ENCODE measurements around the gene CAV1. TPM values are rescaled to one million over a fixed set of nuclear protein-coding genes. Genes with fewer than 3 reads are reported as not detected.

Gene CAV1
- total and polyA plus RNA-seq, 2 donors (not counting 1 experiment from before 2014, with no cell fraction given), result 461 to 1,245 TPM

GRCh38 chr7:116583653-116584052 lies 58.8 kb downstream of the CAV1 start:
- Histone ChIP-seq H3K4me3 (replicated peaks in 1 of 4; ENCODE audit: control extremely low read depth in 1 of 4, insufficient read depth in 1 of 4, low read depth in 3 of 4, low read length in 4 of 4) (peak overlapping the region in 1 of 4 experiments; percentile 4), H2AFZ (ENCODE audit: low read length) (no peak overlapping the region), H3K9me3 (ENCODE audit: control insufficient read depth, insufficient read depth, low read depth, low read length) (no peaks in the 10 kb centered on the region), H4K20me1 (ENCODE audit: control insufficient read depth, extremely low read depth, insufficient read depth, low read length) (no peaks in the 10 kb centered on the region), H3K27ac (ENCODE audit: insufficient read depth, low read length) (peak overlapping the region; percentile 65), H3K36me3 (ENCODE audit: control insufficient read depth, insufficient read depth, low read length) (no peaks in the 10 kb centered on the region), H3K79me2 (ENCODE audit: control insufficient read depth, insufficient read depth, low read length) (no peaks in the 10 kb centered on the region), H3K4me1 (ENCODE audit: control insufficient read depth, extremely low read depth, insufficient read depth, low read length) (peaks cover 29% of the 10 kb centered on the region), H3K9ac (ENCODE audit: insufficient read depth, low read length) (no peak overlapping the region), H3K27me3 (ENCODE audit: control insufficient read depth, insufficient read depth, low read length) (no peaks in the 10 kb centered on the region), H3K4me2 (ENCODE audit: extremely low read depth, insufficient read depth, low read length) (peak overlapping the region; percentile 34)
- no peak for DNase-seq (ENCODE audit: low read depth in 2 of 2)
- TF ChIP-seq EZH2 (IDR thresholded peaks at IDR 0.05; ENCODE audit: low read length, missing control alignments), result no peak
- TF ChIP-seq CTCF (conservative IDR thresholded peaks at IDR 0.05 in 1 of 2, IDR thresholded peaks at IDR 0.05 in 1 of 2; ENCODE audit: low read depth in 1 of 2, low read length in 2 of 2), result no peak

GRCh38 chr7:116584721-116585120 lies 59.9 kb downstream of the CAV1 start:
- peak in 1 of 2 donors; percentile 39 for DNase-seq (ENCODE audit: low read depth in 2 of 2)
- Histone ChIP-seq H3K36me3 (ENCODE audit: control insufficient read depth, insufficient read depth, low read length) (no peaks in the 10 kb centered on the region), H3K9ac (ENCODE audit: insufficient read depth, low read length) (no peak overlapping the region), H3K4me2 (ENCODE audit: extremely low read depth, insufficient read depth, low read length) (no peak overlapping the region), H3K9me3 (ENCODE audit: control insufficient read depth, insufficient read depth, low read depth, low read length) (no peaks in the 10 kb centered on the region), H4K20me1 (ENCODE audit: control insufficient read depth, extremely low read depth, insufficient read depth, low read length) (no peaks in the 10 kb centered on the region), H3K27ac (ENCODE audit: insufficient read depth, low read length) (no peak overlapping the region), H3K27me3 (ENCODE audit: control insufficient read depth, insufficient read depth, low read length) (no peaks in the 10 kb centered on the region), H2AFZ (ENCODE audit: low read length) (no peak overlapping the region), H3K4me3 (replicated peaks in 1 of 4; ENCODE audit: control extremely low read depth in 1 of 4, insufficient read depth in 1 of 4, low read depth in 3 of 4, low read length in 4 of 4) (no peak overlapping the region), H3K4me1 (ENCODE audit: control insufficient read depth, extremely low read depth, insufficient read depth, low read length) (peaks cover 31% of the 10 kb centered on the region), H3K79me2 (ENCODE audit: control insufficient read depth, insufficient read depth, low read length) (no peaks in the 10 kb centered on the region)
- no peak for TF ChIP-seq CTCF (conservative IDR thresholded peaks at IDR 0.05 in 1 of 2, IDR thresholded peaks at IDR 0.05 in 1 of 2; ENCODE audit: low read depth in 1 of 2, low read length in 2 of 2)
- no peak for TF ChIP-seq EZH2 (IDR thresholded peaks at IDR 0.05; ENCODE audit: low read length, missing control alignments)

GRCh38 chr7:116585392-116585791 lies 60.6 kb downstream of the CAV1 start:
- no peaks in the 10 kb centered on the region for H3K9me3 ChIP-seq (ENCODE audit: control insufficient read depth, insufficient read depth, low read depth, low read length)
- no peaks in the 10 kb centered on the region for H3K36me3 ChIP-seq (ENCODE audit: control insufficient read depth, insufficient read depth, low read length)
- no peak overlapping the region for H3K4me3 ChIP-seq (replicated peaks in 1 of 4; ENCODE audit: control extremely low read depth in 1 of 4, insufficient read depth in 1 of 4, low read depth in 3 of 4, low read length in 4 of 4)
- H3K9ac ChIP-seq (ENCODE audit: insufficient read depth, low read length), result no peak overlapping the region
- no peak for DNase-seq (ENCODE audit: low read depth in 2 of 2)
- peaks cover 31% of the 10 kb centered on the region for H3K4me1 ChIP-seq (ENCODE audit: control insufficient read depth, extremely low read depth, insufficient read depth, low read length)
- no peak for TF ChIP-seq CTCF (conservative IDR thresholded peaks at IDR 0.05 in 1 of 2, IDR thresholded peaks at IDR 0.05 in 1 of 2; ENCODE audit: low read depth in 1 of 2, low read length in 2 of 2)
- TF ChIP-seq EZH2 (IDR thresholded peaks at IDR 0.05; ENCODE audit: low read length, missing control alignments), result no peak
- H3K27ac ChIP-seq (ENCODE audit: insufficient read depth, low read length), result no peak overlapping the region
- no peaks in the 10 kb centered on the region for H4K20me1 ChIP-seq (ENCODE audit: control insufficient read depth, extremely low read depth, insufficient read depth, low read length)
- H2AFZ ChIP-seq (ENCODE audit: low read length), result no peak overlapping the region
- H3K79me2 ChIP-seq (ENCODE audit: control insufficient read depth, insufficient read depth, low read length), result no peaks in the 10 kb centered on the region
- H3K27me3 ChIP-seq (ENCODE audit: control insufficient read depth, insufficient read depth, low read length), result no peaks in the 10 kb centered on the region
- H3K4me2 ChIP-seq (ENCODE audit: extremely low read depth, insufficient read depth, low read length), result no peak overlapping the region

Data from fibroblast of lung (primary cell).